ENCODE measurements around the gene CALCR.

CALCR gene

GRCh38 chr7:93427107-93427506, 147.4 kb downstream of the CALCR start:
- Histone ChIP-seq H3K9me3 (replicated peaks in 1 of 2; ENCODE audit: control insufficient read depth in 2 of 2, insufficient read depth in 1 of 2, low read depth in 1 of 2, low read length in 2 of 2) (no peaks in the 10 kb centered on the region), H3K79me1 (ENCODE audit: low read depth, low read length) (no peaks in the 10 kb centered on the region), H2BK15ac (ENCODE audit: low read length) (no peak overlapping the region), H3K18ac (ENCODE audit: low read length) (no peak overlapping the region), H2AFZ (ENCODE audit: low read length) (no peak overlapping the region), H3K4ac (ENCODE audit: low read length) (no peak overlapping the region), H3K27ac (replicated peaks; ENCODE audit: low read length) (no peak overlapping the region), H4K91ac (ENCODE audit: low read depth, low read length, poor library complexity) (no peak overlapping the region), H2BK12ac (ENCODE audit: low read length) (no peak overlapping the region), H3K4me3 (ENCODE audit: low read length in 2 of 2) (no peak overlapping the region), H3K4me1 (ENCODE audit: control insufficient read depth in 2 of 2, insufficient read depth in 1 of 2, low read depth in 1 of 2, low read length in 2 of 2) (peaks cover 0 to 6% of the 10 kb centered on the region in 2 donors), H3K36me3 (replicated peaks in 1 of 2; ENCODE audit: control insufficient read depth in 2 of 2, insufficient read depth in 2 of 2, low read length in 2 of 2) (no peaks in the 10 kb centered on the region), H2AK5ac (ENCODE audit: low read depth, low read length) (no peak overlapping the region), H4K8ac (ENCODE audit: low read depth, low read length) (no peak overlapping the region), H3K23ac (ENCODE audit: low read depth, low read length, poor library complexity) (no peak overlapping the region), H3K27me3 (ENCODE audit: control insufficient read depth in 3 of 3, insufficient read depth in 3 of 3, low read depth in 1 of 3, low read length in 3 of 3) (no peaks in the 10 kb centered on the region), H2BK5ac (ENCODE audit: low read length) (no peak overlapping the region), H3K4me2 (ENCODE audit: insufficient read depth, low read length, poor library complexity, severe bottlenecking) (no peak overlapping the region), H2BK120ac (ENCODE audit: low read depth, low read length) (no peak overlapping the region), H3K9ac (ENCODE audit: low read depth, low read length, poor library complexity) (no peak overlapping the region), H3K14ac (ENCODE audit: low read length) (no peak overlapping the region)
- no CpG with 5 or more reads among the region's 2 CpGs for WGBS, 2 donors (ENCODE audit: extremely low coverage in 2 of 2, insufficient read length in 2 of 2, insufficient replicate concordance in 1 of 2)
- DNase-seq (ENCODE audit: low spot score): no peak

DNA sequence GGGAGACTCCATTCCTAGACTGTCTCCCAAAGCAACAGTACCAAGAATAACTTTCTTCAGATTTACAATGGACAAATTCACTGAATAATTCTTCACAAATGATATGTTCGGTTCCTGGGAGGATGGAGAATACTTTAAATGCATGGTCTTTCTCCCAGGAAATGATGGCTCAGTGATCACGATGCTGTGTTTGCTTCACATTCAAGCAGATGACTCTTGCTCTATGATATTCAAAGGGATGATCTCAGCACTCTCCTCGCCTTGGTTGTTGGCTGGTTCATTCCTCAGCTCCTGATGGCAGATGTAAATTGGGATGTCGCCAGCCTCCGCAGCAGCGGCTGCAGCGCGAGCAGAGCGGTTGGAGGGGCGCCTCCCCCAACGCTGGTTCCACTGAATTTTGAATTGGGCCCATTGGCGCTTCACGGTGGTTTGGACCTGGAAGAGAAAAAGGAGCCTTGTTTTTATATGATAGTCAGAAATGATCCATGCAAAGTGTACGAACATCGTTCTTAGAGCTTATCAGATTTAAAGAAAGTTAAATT, 148.3 kb downstream of the CALCR start:
- Histone ChIP-seq H3K9me3 (replicated peaks in 1 of 2; ENCODE audit: control insufficient read depth in 2 of 2, insufficient read depth in 1 of 2, low read depth in 1 of 2, low read length in 2 of 2) (no peaks in the 10 kb centered on the region), H3K4me2 (ENCODE audit: insufficient read depth, low read length, poor library complexity, severe bottlenecking) (no peak overlapping the region), H2BK120ac (ENCODE audit: low read depth, low read length) (no peak overlapping the region), H2AFZ (ENCODE audit: low read length) (peak overlapping the region; percentile 66), H3K23ac (ENCODE audit: low read depth, low read length, poor library complexity) (no peak overlapping the region), H2BK15ac (ENCODE audit: low read length) (no peak overlapping the region), H3K79me1 (ENCODE audit: low read depth, low read length) (no peaks in the 10 kb centered on the region), H3K4me3 (ENCODE audit: low read length in 2 of 2) (no peak overlapping the region), H3K27ac (replicated peaks; ENCODE audit: low read length) (no peak overlapping the region), H3K36me3 (replicated peaks in 1 of 2; ENCODE audit: control insufficient read depth in 2 of 2, insufficient read depth in 2 of 2, low read length in 2 of 2) (no peaks in the 10 kb centered on the region), H4K91ac (ENCODE audit: low read depth, low read length, poor library complexity) (no peak overlapping the region), H3K9ac (ENCODE audit: low read depth, low read length, poor library complexity) (no peak overlapping the region), H3K18ac (ENCODE audit: low read length) (no peak overlapping the region), H2AK5ac (ENCODE audit: low read depth, low read length) (no peak overlapping the region), H2BK5ac (ENCODE audit: low read length) (no peak overlapping the region), H2BK12ac (ENCODE audit: low read length) (no peak overlapping the region), H4K8ac (ENCODE audit: low read depth, low read length) (no peak overlapping the region), H3K14ac (ENCODE audit: low read length) (no peak overlapping the region), H3K4ac (ENCODE audit: low read length) (no peak overlapping the region), H3K27me3 (ENCODE audit: control insufficient read depth in 3 of 3, insufficient read depth in 3 of 3, low read depth in 1 of 3, low read length in 3 of 3) (no peaks in the 10 kb centered on the region), H3K4me1 (ENCODE audit: control insufficient read depth in 2 of 2, insufficient read depth in 1 of 2, low read depth in 1 of 2, low read length in 2 of 2) (peaks cover 0 to 6% of the 10 kb centered on the region in 2 donors)
- no peak for DNase-seq (ENCODE audit: low spot score)
- no CpG with 5 or more reads among the region's 15 CpGs for WGBS, 2 donors (ENCODE audit: extremely low coverage in 2 of 2, insufficient read length in 2 of 2, insufficient replicate concordance in 1 of 2)

GRCh38 chr7:93414574-93414973, 159.9 kb downstream of the CALCR start:
- Histone ChIP-seq H3K9ac (ENCODE audit: low read depth, low read length, poor library complexity) (no peak overlapping the region), H3K4me3 (ENCODE audit: low read length in 2 of 2) (no peak overlapping the region), H3K27me3 (ENCODE audit: control insufficient read depth in 3 of 3, insufficient read depth in 3 of 3, low read depth in 1 of 3, low read length in 3 of 3) (no peaks in the 10 kb centered on the region), H3K4me2 (ENCODE audit: insufficient read depth, low read length, poor library complexity, severe bottlenecking) (no peak overlapping the region), H2AFZ (ENCODE audit: low read length) (no peak overlapping the region), H3K9me3 (replicated peaks in 1 of 2; ENCODE audit: control insufficient read depth in 2 of 2, insufficient read depth in 1 of 2, low read depth in 1 of 2, low read length in 2 of 2) (no peaks in the 10 kb centered on the region), H3K79me1 (ENCODE audit: low read depth, low read length) (no peaks in the 10 kb centered on the region), H3K4ac (ENCODE audit: low read length) (no peak overlapping the region), H3K36me3 (replicated peaks in 1 of 2; ENCODE audit: control insufficient read depth in 2 of 2, insufficient read depth in 2 of 2, low read length in 2 of 2) (no peaks in the 10 kb centered on the region), H3K27ac (replicated peaks; ENCODE audit: low read length) (no peak overlapping the region), H2BK120ac (ENCODE audit: low read depth, low read length) (no peak overlapping the region), H2BK15ac (ENCODE audit: low read length) (no peak overlapping the region), H2AK5ac (ENCODE audit: low read depth, low read length) (no peak overlapping the region), H2BK5ac (ENCODE audit: low read length) (no peak overlapping the region), H3K4me1 (ENCODE audit: control insufficient read depth in 2 of 2, insufficient read depth in 1 of 2, low read depth in 1 of 2, low read length in 2 of 2) (no peaks in the 10 kb centered on the region), H3K14ac (ENCODE audit: low read length) (no peak overlapping the region), H3K18ac (ENCODE audit: low read length) (no peak overlapping the region), H3K23ac (ENCODE audit: low read depth, low read length, poor library complexity) (no peak overlapping the region), H4K91ac (ENCODE audit: low read depth, low read length, poor library complexity) (no peak overlapping the region), H2BK12ac (ENCODE audit: low read length) (no peak overlapping the region), H4K8ac (ENCODE audit: low read depth, low read length) (no peak overlapping the region)
- no peak for DNase-seq (ENCODE audit: low spot score)

DNA sequence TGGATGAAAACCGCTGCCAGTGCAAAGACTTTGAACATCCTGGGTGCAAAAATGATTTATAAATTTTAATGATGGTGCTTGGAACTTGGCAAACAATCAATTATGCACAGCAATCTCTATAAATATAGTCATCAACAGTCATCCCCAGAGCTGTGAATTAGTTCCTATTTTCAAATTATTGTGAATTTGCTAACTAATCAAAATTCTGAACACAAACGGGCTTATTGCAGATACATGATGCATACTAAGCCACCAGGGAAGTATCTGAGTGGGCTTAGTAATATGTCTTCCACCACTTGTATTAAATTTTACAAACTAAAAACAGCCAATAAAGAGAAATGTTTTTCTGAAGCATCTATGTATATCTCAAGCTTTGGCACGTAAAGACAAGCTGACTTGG, 165.2 kb downstream of the CALCR start:
- no peak overlapping the region for H3K4me2 ChIP-seq (ENCODE audit: insufficient read depth, low read length, poor library complexity, severe bottlenecking)
- no CpG with 5 or more reads among the region's 3 CpGs for WGBS, 2 donors (ENCODE audit: extremely low coverage in 2 of 2, insufficient read length in 2 of 2, insufficient replicate concordance in 1 of 2)

More for the DNA sequence above, 165.2 kb downstream of the CALCR start:
- Histone ChIP-seq H4K91ac (ENCODE audit: low read depth, low read length, poor library complexity) (no peak overlapping the region), H2AFZ (ENCODE audit: low read length) (no peak overlapping the region), H3K27ac (replicated peaks; ENCODE audit: low read length) (no peak overlapping the region), H3K27me3 (ENCODE audit: control insufficient read depth in 3 of 3, insufficient read depth in 3 of 3, low read depth in 1 of 3, low read length in 3 of 3) (no peaks in the 10 kb centered on the region), H3K9me3 (replicated peaks in 1 of 2; ENCODE audit: control insufficient read depth in 2 of 2, insufficient read depth in 1 of 2, low read depth in 1 of 2, low read length in 2 of 2) (peaks cover 3 to 7% of the 10 kb centered on the region in 2 donors), H2AK5ac (ENCODE audit: low read depth, low read length) (no peak overlapping the region), H2BK12ac (ENCODE audit: low read length) (no peak overlapping the region), H3K23ac (ENCODE audit: low read depth, low read length, poor library complexity) (no peak overlapping the region), H3K79me1 (ENCODE audit: low read depth, low read length) (no peaks in the 10 kb centered on the region), H3K4ac (ENCODE audit: low read length) (no peak overlapping the region), H3K18ac (ENCODE audit: low read length) (no peak overlapping the region), H2BK5ac (ENCODE audit: low read length) (no peak overlapping the region), H2BK120ac (ENCODE audit: low read depth, low read length) (no peak overlapping the region), H3K4me3 (ENCODE audit: low read length in 2 of 2) (no peak overlapping the region), H3K14ac (ENCODE audit: low read length) (no peak overlapping the region), H3K4me1 (ENCODE audit: control insufficient read depth in 2 of 2, insufficient read depth in 1 of 2, low read depth in 1 of 2, low read length in 2 of 2) (no peaks in the 10 kb centered on the region), H3K9ac (ENCODE audit: low read depth, low read length, poor library complexity) (no peak overlapping the region), H4K8ac (ENCODE audit: low read depth, low read length) (no peak overlapping the region), H3K36me3 (replicated peaks in 1 of 2; ENCODE audit: control insufficient read depth in 2 of 2, insufficient read depth in 2 of 2, low read length in 2 of 2) (no peaks in the 10 kb centered on the region), H2BK15ac (ENCODE audit: low read length) (no peak overlapping the region)
- DNase-seq (ENCODE audit: low spot score): no peak

Measured in neuronal stem cell (in vitro differentiated cells).